A549 (cell line): ENCODE measurements around the gene TPP2. TPM values are rescaled to one million over a fixed set of nuclear protein-coding genes. Genes with fewer than 3 reads are reported as not detected.
A peak's percentile ranks its signal among the peaks of the same experiment; 100 is the strongest.

Source experiments
- ATAC-seq, 2 experiments: fragments of 200-7000 bp in 1 of 2; fragments of >200 bp in 1 of 2; cut with Nextera tagmentation in 1 of 2; cut with Tn5 transposase in 1 of 2; 3 replicates each; pipeline versions ENCODE4 v1.8.0 to v1.9.1; 2018 to 2020; ENCODE audit warnings: mild to moderate bottlenecking in 1 of 2, moderate library complexity in 1 of 2
- CTCF ChIA-PET: fragments of 300-600 bp; sonication (Branson Sonifier 250); formaldehyde crosslinking; extraction: SDS; loops from one replicate; lab custom pipeline; 2021; ENCODE audit warnings: antibody characterized with exemption, inconsistent platforms; lab: Yijun Ruan, JAX
- POLR2A ChIA-PET: fragments of 350-600 bp; formaldehyde crosslinking; extraction: SDS; loops from one replicate; lab custom pipeline; 2021; ENCODE audit warnings: antibody characterized with exemption, inconsistent platforms; lab: Yijun Ruan, JAX
- DNase-seq, 2 experiments: peaks; one replicate each; pipeline versions ENCODE4 v3.0.0 to v3.0.0-alpha.2; 2011 to 2016; ENCODE audit warnings: low read depth in 1 of 2, low spot score in 1 of 2
- FAIRE-seq: peaks from 2 replicates; lab custom pipeline; 2011; peaks lifted over from hg19 to GRCh38; lab: Jason Lieb, UNC
- H3K27ac ChIP-seq, 2 experiments: fragments of >200 bp; sonication (Bioruptor Twin); formaldehyde crosslinking; 3 replicates each; pipeline ENCODE4 v1.5.1; 2016 to 2017
- H3K4me1 ChIP-seq: fragments of >200 bp; sonication (Bioruptor Twin); formaldehyde crosslinking; 3 replicates; pipeline ENCODE4 v1.6.1; 2016
- H3K4me2 ChIP-seq: fragments of >200 bp; sonication (Bioruptor Twin); formaldehyde crosslinking; 3 replicates; pipeline ENCODE4 v1.6.1; 2016
- H3K4me3 ChIP-seq: fragments of >200 bp; sonication (Bioruptor Twin); formaldehyde crosslinking; 3 replicates; pipeline ENCODE4 v1.5.1; 2016
- H3K9me3 ChIP-seq: fragments of >200 bp; sonication (Bioruptor Twin); formaldehyde crosslinking; 3 replicates; pipeline ENCODE4 v1.6.1; 2016
- BHLHE40 ChIP-seq: IDR thresholded peaks from 2 replicates; pipeline ENCODE4 v1.6.1; 2012; ENCODE audit warnings: low read depth, low read length, inconsistent platforms
- CBX2 ChIP-seq: fragments of 200-600 bp; sonication (generic); IDR thresholded peaks from 2 replicates; pipeline ENCODE4 v1.6.1; 2016; ENCODE audit warnings: low read depth, mild to moderate bottlenecking, borderline replicate concordance
- CEBPB ChIP-seq, 2 experiments: fragments of >200 bp in 1 of 2; sonication (Bioruptor Twin) in 1 of 2; formaldehyde crosslinking in 1 of 2; IDR thresholded peaks; 2 replicates each; pipeline ENCODE4 v1.6.1; 2012 to 2016
- CHD2 ChIP-seq: fragments of 150-350 bp; IDR thresholded peaks from 2 replicates; pipeline ENCODE4 v1.6.1; 2014; ENCODE audit warnings: low read length; ENCODE audit not compliant: partially characterized antibody
- E2F6 ChIP-seq: IDR thresholded peaks from 2 replicates; pipeline ENCODE4 v1.6.1; 2012; ENCODE audit warnings: low read depth, borderline replicate concordance
- EP300 ChIP-seq, 2 experiments: fragments of >200 bp; sonication (Bioruptor Twin); formaldehyde crosslinking; IDR thresholded peaks; 2 replicates in 1 of 2; 3 replicates in 1 of 2; pipeline ENCODE4 v1.6.1; 2016 to 2017
- FOSB ChIP-seq: fragments of 250-450 bp; sonication (Bioruptor Pico); IDR thresholded peaks from 2 replicates; pipeline ENCODE4 v1.5.0; 2020; ENCODE audit warnings: mild to moderate bottlenecking, moderate library complexity
- FOSL2 ChIP-seq, 2 experiments: fragments of 450-650 bp in 1 of 2; fragments of >200 bp in 1 of 2; sonication (Bioruptor Twin) in 1 of 2; formaldehyde crosslinking; IDR thresholded peaks; 2 replicates each; pipeline versions ENCODE4 v1.5.0 to v1.6.1; 2016 to 2020; ENCODE audit warnings: mild to moderate bottlenecking in 1 of 2, moderate library complexity in 1 of 2
- HDAC2 ChIP-seq: fragments of 200-600 bp; sonication (generic); IDR thresholded peaks from 2 replicates; pipeline ENCODE4 v1.6.1; 2016
- HMGXB4 ChIP-seq: fragments of 250-450 bp; sonication (Bioruptor Pico); IDR thresholded peaks from 2 replicates; pipeline ENCODE4 v1.5.0; 2021; ENCODE audit warnings: mild to moderate bottlenecking, moderate library complexity, borderline replicate concordance
- HOXA7 ChIP-seq: fragments of 250-450 bp; sonication (Bioruptor Pico); IDR thresholded peaks from 2 replicates; pipeline ENCODE4 v1.5.0; 2020; ENCODE audit warnings: mild to moderate bottlenecking, moderate library complexity
- HOXB5 ChIP-seq: fragments of 250-450 bp; sonication (Bioruptor Pico); IDR thresholded peaks from 2 replicates; pipeline ENCODE4 v1.5.0; 2020; ENCODE audit warnings: mild to moderate bottlenecking, moderate library complexity
- JUN ChIP-seq, 2 experiments: fragments of >200 bp; sonication (Bioruptor Twin); formaldehyde crosslinking; IDR thresholded peaks; 2 replicates in 1 of 2; 3 replicates in 1 of 2; pipeline ENCODE4 v1.6.1; 2016 to 2017
- KDM5A ChIP-seq: fragments of 200-600 bp; sonication (generic); IDR thresholded peaks from 2 replicates; pipeline ENCODE4 v1.6.1; 2016; ENCODE audit warnings: antibody characterized with exemption, mild to moderate bottlenecking
- MAFK ChIP-seq: fragments of 450-650 bp; IDR thresholded peaks from 2 replicates; pipeline ENCODE4 v1.6.1; 2014; ENCODE audit not compliant: partially characterized antibody
- MAX ChIP-seq: IDR thresholded peaks from 2 replicates; pipeline ENCODE4 v1.6.1; 2012
- NPAS2 ChIP-seq: fragments of 250-450 bp; sonication (Bioruptor Pico); IDR thresholded peaks from 2 replicates; pipeline ENCODE4 v1.8.0; 2022; ENCODE audit warnings: mild to moderate bottlenecking, moderate library complexity, borderline replicate concordance
- RARB ChIP-seq: fragments of 250-450 bp; sonication (Bioruptor Pico); IDR thresholded peaks from 2 replicates; pipeline ENCODE4 v1.8.0; 2021; ENCODE audit warnings: mild to moderate bottlenecking, moderate library complexity
- RNF2 ChIP-seq: fragments of 200-600 bp; sonication (generic); IDR thresholded peaks from 2 replicates; pipeline ENCODE4 v1.6.1; 2016; ENCODE audit warnings: low read depth, mild to moderate bottlenecking, antibody characterized with exemption, moderate library complexity, borderline replicate concordance
- SMC3 ChIP-seq: fragments of >200 bp; sonication (Bioruptor Twin); formaldehyde crosslinking; IDR thresholded peaks from 3 replicates; pipeline ENCODE4 v1.6.1; 2018; ENCODE audit warnings: inconsistent platforms
- TP53 ChIP-seq: fragments of 250-450 bp; sonication (Bioruptor Pico); IDR thresholded peaks from 2 replicates; pipeline ENCODE4 v1.5.0; 2021; ENCODE audit warnings: mild to moderate bottlenecking, moderate library complexity
- ZC3H11A ChIP-seq: fragments of 450-650 bp; IDR thresholded peaks from 2 replicates; pipeline ENCODE4 v1.6.1; 2014; ENCODE audit warnings: antibody characterized with exemption, mild to moderate bottlenecking
- ZNF302 ChIP-seq: fragments of 250-450 bp; sonication (Bioruptor Pico); IDR thresholded peaks from 2 replicates; pipeline ENCODE4 v1.9.0; 2021; ENCODE audit warnings: inconsistent platforms, mild to moderate bottlenecking, moderate library complexity
- WGBS: methylation state at CpG from one replicate; pipeline ENCODE4 v1.1.6; 2017; ENCODE audit errors: missing lambda C conversion rate; 5-methylcytosine and 5-hydroxymethylcytosine counted together
- polyA plus RNA-seq, 4 experiments: library from polyadenylated mRNA; depleted of rRNA in 3 of 4; stranded (reverse); fragments of >200 nt; fragmentation: RNase III in 1 of 4; extraction: RNeasy Plus Mini Kit Qiagen cat#74134 plus additional on column Dnase treatment in 1 of 4; gene quantifications; 2 replicates in 3 of 4; 3 replicates in 1 of 4; pipeline ENCODE4 v1.2.3, GENCODE V29; 2011 to 2017
- TF ChIP-seq, protein P1 (sequence below): fragments of 150-350 bp; IDR thresholded peaks from 2 replicates; pipeline ENCODE4 v1.6.1; 2014; ENCODE audit warnings: low read depth, mild to moderate bottlenecking, low read length

The TPP2 gene
- polyA plus RNA-seq, 2 of the 4 experiments (the other 2 are of a cell fraction): 18.6 to 28.4 TPM

DNA sequence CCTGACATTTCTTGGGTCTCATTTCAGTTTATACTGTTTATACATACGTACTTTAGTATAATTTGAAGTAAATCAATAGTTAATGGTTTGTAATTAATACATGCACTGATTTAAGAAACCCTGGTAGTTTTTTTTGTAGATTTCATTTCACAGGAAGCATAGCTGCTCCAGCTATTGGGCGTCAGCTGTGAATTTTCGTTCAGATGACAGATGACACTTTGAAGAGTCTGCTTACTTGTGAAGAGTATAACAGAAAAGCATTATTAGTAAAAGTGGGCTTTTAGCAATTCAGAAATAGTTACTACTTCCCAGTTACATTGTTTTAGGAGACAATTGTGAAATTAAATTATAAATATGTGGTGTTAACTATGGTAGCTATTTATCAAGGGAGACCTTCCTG lies 53.7 kb downstream of the TPP2 start:
- FAIRE-seq (no peak), ATAC-seq (no peak), DNase-seq (no peak)
- 91% methylated on average over 3 of the region's 3 CpGs for WGBS
- ChIA-PET POLR2A (no interaction called here), CTCF (no interaction called here)
- peaks cover 11% of the 10 kb centered on the region for H3K4me1 ChIP-seq
- H3K4me3 ChIP-seq: no peak overlapping the region
- H3K4me2 ChIP-seq: no peak overlapping the region
- no peak overlapping the region for H3K27ac ChIP-seq
- H3K9me3 ChIP-seq: no peaks in the 10 kb centered on the region
- TF ChIP-seq BHLHE40 (no peak), CEBPB (IDR thresholded peaks at IDR 0.05) (no peak), MAFK (no peak), TP53 (CRISPR knock-in tag) (no peak), HMGXB4 (CRISPR knock-in tag) (no peak), HOXA7 (no peak), CHD2 (no peak)

DNA sequence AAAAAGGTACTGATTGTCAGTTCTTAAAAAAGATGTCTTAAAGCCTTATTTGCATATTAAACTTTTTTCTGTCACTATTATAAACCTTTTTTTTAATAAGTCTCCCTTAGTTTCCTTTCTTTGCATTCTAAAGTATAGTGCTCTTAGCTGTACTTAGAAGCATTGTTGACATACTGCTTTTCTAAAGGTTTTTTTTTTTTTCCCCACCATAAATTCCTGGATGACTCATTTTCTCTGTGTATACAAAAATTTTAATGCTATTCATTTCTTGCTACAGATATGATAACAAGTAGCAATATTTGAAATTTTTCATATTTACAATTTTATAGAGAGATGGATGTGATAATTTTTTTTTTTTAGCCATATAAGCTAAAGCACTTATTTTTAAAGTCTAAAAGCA lies 54.6 kb downstream of the TPP2 start:
- POLR2A ChIA-PET: interaction anchor here (1.1 kb wide), 1 partner anchor 55 kb away, joined by 3 read pairs; the partner anchor contains the start of gene TPP2
- DNase-seq (no peak), ATAC-seq (no peak), FAIRE-seq (no peak)
- H3K4me1 ChIP-seq: peaks cover 11% of the 10 kb centered on the region
- no peak for TF ChIP-seq FOSL2 (IDR thresholded peaks at IDR 0.05)
- peak; percentile 29; the same call in 1 of the 2 replicates for TF ChIP-seq FOSL2 (CRISPR knock-in tag; IDR thresholded peaks at IDR 0.05)
- TF ChIP-seq NPAS2: no peak
- no peak for TF ChIP-seq MAX
- H3K27ac ChIP-seq: no peak overlapping the region
- no peaks in the 10 kb centered on the region for H3K9me3 ChIP-seq
- CTCF ChIA-PET: no interaction called here
- H3K4me2 ChIP-seq: no peak overlapping the region
- H3K4me3 ChIP-seq: no peak overlapping the region

- H3K27ac ChIP-seq: no peak overlapping the region
- peaks cover 11% of the 10 kb centered on the region for H3K4me1 ChIP-seq
- no peak overlapping the region for H3K4me3 ChIP-seq
- no peak for FAIRE-seq
- ChIA-PET CTCF (no interaction called here), POLR2A (interaction anchor here (1.1 kb wide), 1 partner anchor 55 kb away, joined by 3 read pairs; the partner anchor contains the start of gene TPP2)
- H3K9me3 ChIP-seq: no peaks in the 10 kb centered on the region
- no peak for DNase-seq
- 76% methylated on average over 5 of the region's 5 CpGs for WGBS
- TF ChIP-seq ZC3H11A: no peak
- no peak for TF ChIP-seq RNF2
- no peak overlapping the region for H3K4me2 ChIP-seq
- no peak for ATAC-seq
These were observed 55.1 kb downstream of the TPP2 start for GRCh38 chr13:102651892-102652291.

- Histone ChIP-seq H3K27ac (no peak overlapping the region), H3K9me3 (peaks cover 6% of the 10 kb centered on the region; the same call in 2 of the 3 replicates), H3K4me1 (peaks cover 11% of the 10 kb centered on the region), H3K4me3 (no peak overlapping the region), H3K4me2 (no peak overlapping the region)
- FAIRE-seq (no peak), ATAC-seq (no peak), DNase-seq (no peak)
- POLR2A ChIA-PET: no interaction called here
- CTCF ChIA-PET: no interaction called here
- 44% methylated on average over 2 of the region's 2 CpGs for WGBS
- TF ChIP-seq JUN (IDR thresholded peaks at IDR 0.05) (no peak), SMC3 (no peak), FOSL2 (IDR thresholded peaks at IDR 0.05) (no peak), FOSL2 (CRISPR knock-in tag; IDR thresholded peaks at IDR 0.05) (no peak), RARB (CRISPR knock-in tag) (no peak)
These were observed 58.0 kb downstream of the TPP2 start for GRCh38 chr13:102654756-102655155.

GRCh38 chr13:102657630-102658029 lies 60.8 kb downstream of the TPP2 start:
- Histone ChIP-seq H3K9me3 (peaks cover 6% of the 10 kb centered on the region; the same call in 2 of the 3 replicates), H3K4me2 (no peak overlapping the region), H3K4me3 (no peak overlapping the region), H3K27ac (no peak overlapping the region), H3K4me1 (no peaks in the 10 kb centered on the region)
- ATAC-seq (no peak), FAIRE-seq (no peak), DNase-seq (peak in 1 of 2 experiments; percentile 1)
- ChIA-PET CTCF (interaction anchor here (1.2 to 1.4 kb wide), 2 partner anchors 52 to 114 kb away, joined by 3 read pairs; no protein-coding TSS in a partner anchor), POLR2A (no interaction called here)
- 67% methylated on average over 6 of the region's 6 CpGs for WGBS
- TF ChIP-seq SMC3 (no peak), BHLHE40 (no peak), HDAC2 (no peak), EP300 (IDR thresholded peaks at IDR 0.05) (no peak), FOSL2 (IDR thresholded peaks at IDR 0.05) (no peak), FOSL2 (CRISPR knock-in tag; IDR thresholded peaks at IDR 0.05) (no peak), FOSB (CRISPR knock-in tag) (no peak), CEBPB (IDR thresholded peaks at IDR 0.05) (no peak), MAX (no peak), HOXB5 (CRISPR knock-in tag) (no peak), ZNF302 (no peak), CBX2 (no peak), E2F6 (no peak), KDM5A (no peak)
- TF ChIP-seq, protein P1, sequence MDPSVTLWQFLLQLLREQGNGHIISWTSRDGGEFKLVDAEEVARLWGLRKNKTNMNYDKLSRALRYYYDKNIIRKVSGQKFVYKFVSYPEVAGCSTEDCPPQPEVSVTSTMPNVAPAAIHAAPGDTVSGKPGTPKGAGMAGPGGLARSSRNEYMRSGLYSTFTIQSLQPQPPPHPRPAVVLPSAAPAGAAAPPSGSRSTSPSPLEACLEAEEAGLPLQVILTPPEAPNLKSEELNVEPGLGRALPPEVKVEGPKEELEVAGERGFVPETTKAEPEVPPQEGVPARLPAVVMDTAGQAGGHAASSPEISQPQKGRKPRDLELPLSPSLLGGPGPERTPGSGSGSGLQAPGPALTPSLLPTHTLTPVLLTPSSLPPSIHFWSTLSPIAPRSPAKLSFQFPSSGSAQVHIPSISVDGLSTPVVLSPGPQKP: no peak
